Femur (tissue), 1 donor: ENCODE data around the gene ZSCAN5B.
A peak's percentile ranks its signal among the peaks of the same experiment; 100 is the strongest.

Experiments used
- DNase-seq: peaks from one replicate; pipeline ENCODE4 v3.0.0-alpha.2; 2017

Gene ZSCAN5B

GRCh38 chr19:56144376-56144775 lies 53.2 kb downstream of the ZSCAN5B start:
- DNase-seq: no peak

DNA sequence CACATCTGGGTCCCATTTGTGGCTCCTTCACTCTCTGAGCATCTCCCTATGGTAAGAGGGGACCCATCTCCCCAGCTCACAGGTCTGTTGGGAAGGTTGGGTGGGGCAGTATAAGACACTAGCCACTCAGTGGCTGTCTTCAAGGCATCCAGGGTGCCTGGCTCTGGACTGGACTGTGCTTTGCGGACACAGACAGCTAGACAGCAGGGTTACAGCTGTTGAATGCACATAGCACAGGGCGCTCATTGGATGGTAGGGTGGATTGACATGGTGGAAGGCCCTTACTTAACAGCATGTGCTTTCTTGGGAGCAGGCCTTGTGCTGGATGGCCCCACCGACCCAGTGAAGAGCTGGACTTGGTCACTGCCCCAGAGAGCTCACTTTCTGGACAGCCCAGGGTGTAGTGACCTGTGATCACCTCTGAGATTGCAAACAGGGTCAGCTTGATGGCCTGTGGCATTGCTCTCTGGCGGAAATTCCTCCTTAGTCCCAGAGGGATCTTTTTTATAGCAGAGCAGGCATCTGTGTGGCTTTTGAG lies 54.6 kb downstream of the ZSCAN5B start:
- DNase-seq: no peak

GRCh38 chr19:56142087-56142787 lies 55.3 kb downstream of the ZSCAN5B start:
- no peak for DNase-seq

DNA sequence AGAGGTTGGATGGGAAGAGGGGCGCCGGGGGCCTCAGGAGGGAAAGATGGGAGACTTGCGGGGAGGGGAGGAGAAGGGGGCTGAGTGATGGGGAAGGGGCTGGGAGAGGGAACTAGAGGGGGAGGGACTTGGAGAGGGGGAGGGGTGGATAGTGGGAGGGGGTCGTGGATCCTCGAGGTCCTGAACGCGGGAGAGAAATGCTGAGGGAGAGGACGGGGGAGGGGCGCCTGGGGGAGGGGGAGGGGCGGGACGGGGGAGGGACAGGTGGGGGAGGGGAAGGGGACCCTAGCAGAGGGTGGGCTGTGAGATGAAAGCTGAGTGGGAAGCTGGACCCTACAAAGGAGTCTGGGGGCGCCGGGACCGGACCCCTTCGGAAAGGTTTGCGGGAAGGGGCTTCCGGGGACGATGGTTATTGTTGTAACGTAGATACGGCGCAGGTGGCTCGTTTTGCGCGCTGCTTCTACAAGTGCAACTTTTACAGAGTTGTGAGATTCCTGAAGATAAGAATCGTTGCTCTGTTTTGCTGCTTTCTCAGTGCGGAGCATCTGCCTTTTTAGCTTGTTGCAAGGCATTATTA lies 56.1 kb downstream of the ZSCAN5B start:
- DNase-seq: peak; percentile 44

- DNase-seq: peak; percentile 100
Observed at GRCh38 chr19:56140583-56141416, 56.8 kb downstream of the ZSCAN5B start, which contains the start of gene ZNF444. TSS of gene ZNF444 (plus strand) at chr19:56141287. CDS start at chr19:56146912, 5,625 bp downstream.

DNA sequence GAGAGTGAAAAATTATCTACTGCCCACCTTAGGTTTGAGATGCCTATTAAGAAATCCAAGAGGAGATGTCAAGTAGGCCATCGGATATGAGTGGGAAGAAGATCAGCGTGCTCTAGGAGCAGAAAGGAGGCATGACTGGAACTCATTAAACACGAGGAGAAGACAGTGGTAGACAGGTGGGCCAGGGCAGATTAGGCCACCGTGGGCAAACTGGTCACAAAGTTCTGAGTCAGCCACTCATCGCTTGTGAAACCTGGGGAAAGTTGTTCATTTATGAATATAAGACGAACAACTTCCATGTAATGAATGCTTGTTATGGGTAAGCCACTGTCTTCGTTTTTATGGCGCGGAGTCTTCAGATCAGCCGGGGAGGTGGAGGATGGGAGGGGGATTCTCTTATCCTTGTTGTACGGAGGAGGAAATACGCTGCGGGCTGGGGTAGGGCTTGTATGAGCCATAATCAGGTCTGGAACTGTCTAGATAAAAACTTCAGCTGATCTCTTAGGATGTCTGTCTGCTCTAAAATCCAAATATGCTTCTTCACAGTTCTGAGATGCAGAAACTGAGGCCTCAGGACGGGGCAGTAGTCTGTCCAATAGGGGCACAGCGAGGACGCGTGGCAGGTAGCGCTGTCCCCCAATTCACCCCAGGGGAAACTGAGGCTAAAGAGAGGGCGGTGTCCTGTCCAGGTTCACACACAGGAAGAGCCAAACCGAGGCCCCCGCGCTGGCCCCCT lies 57.6 kb downstream of the ZSCAN5B start:
- DNase-seq: no peak
